Activated naive CD8-positive, alpha-beta T cell (primary cell): ENCODE results near the gene YIPF1.
A peak's percentile ranks its signal among the peaks of the same experiment; 100 is the strongest.
"Not testable (repeated sequence)": the region's sequence is repeated elsewhere in the genome, so short reads cannot be mapped to it uniquely, and the experiment has no call there.

Experiments used
- H3K27ac Mint-ChIP-seq: one replicate; pipeline ENCODE4 v1.8.0; 2021; ENCODE audit warnings: mixed read lengths
- H3K27me3 Mint-ChIP-seq: one replicate; pipeline ENCODE4 v1.8.0; 2021; ENCODE audit warnings: mixed read lengths
- H3K36me3 Mint-ChIP-seq: one replicate; pipeline ENCODE4 v1.8.0; 2021; ENCODE audit warnings: mixed read lengths
- H3K4me1 Mint-ChIP-seq: one replicate; pipeline ENCODE4 v1.8.0; 2021; ENCODE audit warnings: low read depth, mixed read lengths
- H3K4me3 Mint-ChIP-seq: one replicate; pipeline ENCODE4 v1.8.0; 2021; ENCODE audit warnings: mild to moderate bottlenecking, mixed read lengths
- H3K9me3 Mint-ChIP-seq: one replicate; pipeline ENCODE4 v1.8.0; 2021; ENCODE audit warnings: low read depth, mixed read lengths

The YIPF1 gene

GRCh38 chr1:53905509-53905908, 15.9 kb upstream of the YIPF1 start:
- Mint-ChIP-seq H3K36me3 (no peaks in the 10 kb centered on the region), H3K27me3 (no peaks in the 10 kb centered on the region), H3K9me3 (no peaks in the 10 kb centered on the region), H3K4me1 (no peaks in the 10 kb centered on the region), H3K4me3 (no peak overlapping the region), H3K27ac (no peak overlapping the region)

GRCh38 chr1:53902235-53903138, 12.9 kb upstream of the YIPF1 start:
- no peak overlapping the region for H3K4me3 Mint-ChIP-seq
- H3K27ac Mint-ChIP-seq = no peak overlapping the region
- no peaks in the 10 kb centered on the region for H3K9me3 Mint-ChIP-seq
- no peaks in the 10 kb centered on the region for H3K27me3 Mint-ChIP-seq
- no peaks in the 10 kb centered on the region for H3K4me1 Mint-ChIP-seq
- peaks cover 3% of the 10 kb centered on the region for H3K36me3 Mint-ChIP-seq

GRCh38 chr1:53899708-53900107, 10.1 kb upstream of the YIPF1 start:
- H3K4me1 Mint-ChIP-seq = no peaks in the 10 kb centered on the region
- peaks cover 4% of the 10 kb centered on the region for H3K27me3 Mint-ChIP-seq
- peaks cover 10% of the 10 kb centered on the region for H3K36me3 Mint-ChIP-seq
- H3K4me3 Mint-ChIP-seq = no peak overlapping the region
- no peak overlapping the region for H3K27ac Mint-ChIP-seq
- no peaks in the 10 kb centered on the region for H3K9me3 Mint-ChIP-seq

- Mint-ChIP-seq H3K4me3 (no peak overlapping the region), H3K27me3 (peaks cover 7% of the 10 kb centered on the region), H3K9me3 (no peaks in the 10 kb centered on the region), H3K36me3 (peaks cover 11% of the 10 kb centered on the region), H3K27ac (no peak overlapping the region), H3K4me1 (no peaks in the 10 kb centered on the region)
Measured at GRCh38 chr1:53899206-53899628, 9.6 kb upstream of the YIPF1 start.

- H3K27me3 Mint-ChIP-seq = peaks cover 7% of the 10 kb centered on the region
- H3K4me1 Mint-ChIP-seq = no peaks in the 10 kb centered on the region
- peaks cover 11% of the 10 kb centered on the region for H3K36me3 Mint-ChIP-seq
- no peak overlapping the region for H3K4me3 Mint-ChIP-seq
- no peaks in the 10 kb centered on the region for H3K9me3 Mint-ChIP-seq
- H3K27ac Mint-ChIP-seq = no peak overlapping the region
Measured at GRCh38 chr1:53896635-53897229, 7.1 kb upstream of the YIPF1 start.

- Mint-ChIP-seq H3K4me3 (no peak overlapping the region), H3K27ac (no peak overlapping the region), H3K9me3 (no peaks in the 10 kb centered on the region), H3K27me3 (peaks cover 7% of the 10 kb centered on the region), H3K36me3 (peaks cover 11% of the 10 kb centered on the region), H3K4me1 (peaks cover 11% of the 10 kb centered on the region)
Measured at GRCh38 chr1:53895421-53895820, 5.8 kb upstream of the YIPF1 start.

- H3K27ac Mint-ChIP-seq = peak overlapping the region; percentile 5
- no peak overlapping the region for H3K4me3 Mint-ChIP-seq
Measured at GRCh38 chr1:53894644-53895043, 5.0 kb upstream of the YIPF1 start.

GRCh38 chr1:53893999-53894636, 4.5 kb upstream of the YIPF1 start, which contains the start of gene DIO1:
Gene DIO1, plus strand, starts transcription at chr1:53894187. Its CDS starts 24 bp downstream, at chr1:53894211.
- H3K27me3 Mint-ChIP-seq = peaks cover 7% of the 10 kb centered on the region
- no peak within 1 kb of the TSS for H3K4me3 Mint-ChIP-seq
- peaks cover 11% of the 10 kb centered on the region for H3K36me3 Mint-ChIP-seq
- H3K27ac Mint-ChIP-seq = peak within 1 kb of the TSS; percentile 58
- H3K9me3 Mint-ChIP-seq = no peaks in the 10 kb centered on the region
- H3K4me1 Mint-ChIP-seq = peaks cover 17% of the 10 kb centered on the region

More at GRCh38 chr1:53894644-53895043, 5.0 kb upstream of the YIPF1 start:
- H3K27me3 Mint-ChIP-seq = peaks cover 7% of the 10 kb centered on the region
- H3K9me3 Mint-ChIP-seq = no peaks in the 10 kb centered on the region
- H3K36me3 Mint-ChIP-seq = peaks cover 11% of the 10 kb centered on the region
- peaks cover 17% of the 10 kb centered on the region for H3K4me1 Mint-ChIP-seq

- H3K36me3 Mint-ChIP-seq = peaks cover 9% of the 10 kb centered on the region
- H3K4me1 Mint-ChIP-seq = peaks cover 28% of the 10 kb centered on the region
- H3K4me3 Mint-ChIP-seq = no peak overlapping the region
- peaks cover 7% of the 10 kb centered on the region for H3K27me3 Mint-ChIP-seq
- no peaks in the 10 kb centered on the region for H3K9me3 Mint-ChIP-seq
- H3K27ac Mint-ChIP-seq = peak overlapping the region; percentile 58
Measured at GRCh38 chr1:53892911-53893310, 3.3 kb upstream of the YIPF1 start.

GRCh38 chr1:53891678-53892077, 2.1 kb upstream of the YIPF1 start:
- peaks cover 8% of the 10 kb centered on the region for H3K36me3 Mint-ChIP-seq
- H3K27me3 Mint-ChIP-seq = peaks cover 7% of the 10 kb centered on the region
- H3K4me3 Mint-ChIP-seq = no peak overlapping the region

GRCh38 chr1:53891018-53891417, 1.4 kb upstream of the YIPF1 start:
- peak overlapping the region; percentile 99 for H3K27ac Mint-ChIP-seq
- peaks cover 8% of the 10 kb centered on the region for H3K36me3 Mint-ChIP-seq
- no peaks in the 10 kb centered on the region for H3K9me3 Mint-ChIP-seq
- peaks cover 38% of the 10 kb centered on the region for H3K4me1 Mint-ChIP-seq
- peaks cover 7% of the 10 kb centered on the region for H3K27me3 Mint-ChIP-seq
- H3K4me3 Mint-ChIP-seq = peak overlapping the region; percentile 96

More at GRCh38 chr1:53891678-53892077, 2.1 kb upstream of the YIPF1 start:
- no peaks in the 10 kb centered on the region for H3K9me3 Mint-ChIP-seq
- peaks cover 36% of the 10 kb centered on the region for H3K4me1 Mint-ChIP-seq
- no peak overlapping the region for H3K27ac Mint-ChIP-seq

- peak overlapping the region; percentile 99 for H3K27ac Mint-ChIP-seq
- peak overlapping the region; percentile 96 for H3K4me3 Mint-ChIP-seq
- peaks cover 41% of the 10 kb centered on the region for H3K4me1 Mint-ChIP-seq
- peaks cover 5% of the 10 kb centered on the region for H3K36me3 Mint-ChIP-seq
- H3K27me3 Mint-ChIP-seq = peaks cover 7% of the 10 kb centered on the region
- H3K9me3 Mint-ChIP-seq = no peaks in the 10 kb centered on the region
Measured at GRCh38 chr1:53890522-53890941, 935 bp upstream of the YIPF1 start.

GRCh38 chr1:53888681-53889080, 916 bp downstream of the YIPF1 start:
- peak overlapping the region; percentile 96 for H3K4me3 Mint-ChIP-seq
- H3K9me3 Mint-ChIP-seq = no peaks in the 10 kb centered on the region
- no peaks in the 10 kb centered on the region for H3K36me3 Mint-ChIP-seq
- H3K27me3 Mint-ChIP-seq = no peaks in the 10 kb centered on the region
- peak overlapping the region; percentile 99 for H3K27ac Mint-ChIP-seq
- H3K4me1 Mint-ChIP-seq = peaks cover 48% of the 10 kb centered on the region

- not testable (repeated sequence) for H3K27ac Mint-ChIP-seq, H3K4me3 Mint-ChIP-seq, H3K27me3 Mint-ChIP-seq, H3K9me3 Mint-ChIP-seq
- Mint-ChIP-seq H3K36me3 (peaks cover 11% of the 10 kb centered on the region), H3K4me1 (peaks cover 36% of the 10 kb centered on the region)
Measured at GRCh38 chr1:53883600-53883999, 6.0 kb downstream of the YIPF1 start.

- peaks cover 15% of the 10 kb centered on the region for H3K36me3 Mint-ChIP-seq
- not testable (repeated sequence) for H3K4me3 Mint-ChIP-seq, H3K27me3 Mint-ChIP-seq, H3K27ac Mint-ChIP-seq, H3K9me3 Mint-ChIP-seq
- peaks cover 24% of the 10 kb centered on the region for H3K4me1 Mint-ChIP-seq
Measured at GRCh38 chr1:53881853-53882252, 7.7 kb downstream of the YIPF1 start.
